PFSK-1 (cell line): ENCODE measurements around the gene NUDT8.

Experiments used
- FOXP2 ChIP-seq: optimal IDR thresholded peaks from 2 replicates; pipeline ENCODE3; 2011; ENCODE audit warnings: borderline replicate concordance, control low read depth, inconsistent platforms; ENCODE audit not compliant: insufficient read depth; ENCODE audit errors: extremely low read length, extremely low read depth
- POLR2AphosphoS5 ChIP-seq: IDR thresholded peaks from 2 replicates; pipeline ENCODE4 v1.6.1; 2012; ENCODE audit warnings: low read depth, mild to moderate bottlenecking, control low read depth, low read length, moderate library complexity
- SIN3A ChIP-seq: IDR thresholded peaks from 2 replicates; pipeline ENCODE4 v1.6.1; 2012; ENCODE audit warnings: mild to moderate bottlenecking, low read length, moderate library complexity, borderline replicate concordance; ENCODE audit not compliant: insufficient read depth
- TAF1 ChIP-seq: IDR thresholded peaks from 2 replicates; pipeline ENCODE4 v1.6.1; 2012; ENCODE audit warnings: low read length, control low read depth, borderline replicate concordance; ENCODE audit not compliant: insufficient read depth
- TF ChIP-seq, protein P1 (sequence below), 2 experiments: IDR thresholded peaks; 2 replicates each; pipeline versions ENCODE4 v1.6.1 to v1.8.0; 2011 to 2012; ENCODE audit warnings: low read depth in 2 of 2, low read length in 2 of 2, control low read depth in 1 of 2, inconsistent platforms in 1 of 2, mild to moderate bottlenecking in 1 of 2, moderate library complexity in 1 of 2; ENCODE audit not compliant: insufficient read depth in 1 of 2

NUDT8 gene

DNA sequence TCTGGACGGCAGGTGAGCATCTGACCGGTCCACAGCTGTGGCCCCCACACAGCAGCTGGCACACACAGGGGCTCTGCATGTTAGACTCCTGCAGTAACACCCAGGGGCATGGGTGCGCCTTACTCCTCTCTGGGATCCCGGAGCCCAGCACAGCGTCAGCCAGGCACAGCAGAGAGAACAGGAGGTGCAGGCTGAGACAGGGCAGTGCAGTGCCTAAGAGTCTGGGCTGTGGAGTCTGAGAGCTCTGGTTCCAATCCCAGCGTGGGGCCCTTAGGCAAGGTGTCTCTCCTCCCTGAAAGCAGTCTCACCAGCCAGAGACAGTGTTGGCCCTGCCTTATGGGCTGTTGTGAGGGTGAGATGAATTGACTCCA lies 2.3 kb downstream of the NUDT8 start:
- no peak for TF ChIP-seq FOXP2
- TF ChIP-seq POLR2AphosphoS5 = no peak
- no peak for TF ChIP-seq TAF1
- TF ChIP-seq SIN3A = no peak
- TF ChIP-seq, protein P1, sequence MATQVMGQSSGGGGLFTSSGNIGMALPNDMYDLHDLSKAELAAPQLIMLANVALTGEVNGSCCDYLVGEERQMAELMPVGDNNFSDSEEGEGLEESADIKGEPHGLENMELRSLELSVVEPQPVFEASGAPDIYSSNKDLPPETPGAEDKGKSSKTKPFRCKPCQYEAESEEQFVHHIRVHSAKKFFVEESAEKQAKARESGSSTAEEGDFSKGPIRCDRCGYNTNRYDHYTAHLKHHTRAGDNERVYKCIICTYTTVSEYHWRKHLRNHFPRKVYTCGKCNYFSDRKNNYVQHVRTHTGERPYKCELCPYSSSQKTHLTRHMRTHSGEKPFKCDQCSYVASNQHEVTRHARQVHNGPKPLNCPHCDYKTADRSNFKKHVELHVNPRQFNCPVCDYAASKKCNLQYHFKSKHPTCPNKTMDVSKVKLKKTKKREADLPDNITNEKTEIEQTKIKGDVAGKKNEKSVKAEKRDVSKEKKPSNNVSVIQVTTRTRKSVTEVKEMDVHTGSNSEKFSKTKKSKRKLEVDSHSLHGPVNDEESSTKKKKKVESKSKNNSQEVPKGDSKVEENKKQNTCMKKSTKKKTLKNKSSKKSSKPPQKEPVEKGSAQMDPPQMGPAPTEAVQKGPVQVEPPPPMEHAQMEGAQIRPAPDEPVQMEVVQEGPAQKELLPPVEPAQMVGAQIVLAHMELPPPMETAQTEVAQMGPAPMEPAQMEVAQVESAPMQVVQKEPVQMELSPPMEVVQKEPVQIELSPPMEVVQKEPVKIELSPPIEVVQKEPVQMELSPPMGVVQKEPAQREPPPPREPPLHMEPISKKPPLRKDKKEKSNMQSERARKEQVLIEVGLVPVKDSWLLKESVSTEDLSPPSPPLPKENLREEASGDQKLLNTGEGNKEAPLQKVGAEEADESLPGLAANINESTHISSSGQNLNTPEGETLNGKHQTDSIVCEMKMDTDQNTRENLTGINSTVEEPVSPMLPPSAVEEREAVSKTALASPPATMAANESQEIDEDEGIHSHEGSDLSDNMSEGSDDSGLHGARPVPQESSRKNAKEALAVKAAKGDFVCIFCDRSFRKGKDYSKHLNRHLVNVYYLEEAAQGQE (IDR thresholded peaks at IDR 0.05; ENCODE audit: insufficient read depth in 1 of 2, low read depth in 2 of 2, low read length in 2 of 2) = no peak

DNA sequence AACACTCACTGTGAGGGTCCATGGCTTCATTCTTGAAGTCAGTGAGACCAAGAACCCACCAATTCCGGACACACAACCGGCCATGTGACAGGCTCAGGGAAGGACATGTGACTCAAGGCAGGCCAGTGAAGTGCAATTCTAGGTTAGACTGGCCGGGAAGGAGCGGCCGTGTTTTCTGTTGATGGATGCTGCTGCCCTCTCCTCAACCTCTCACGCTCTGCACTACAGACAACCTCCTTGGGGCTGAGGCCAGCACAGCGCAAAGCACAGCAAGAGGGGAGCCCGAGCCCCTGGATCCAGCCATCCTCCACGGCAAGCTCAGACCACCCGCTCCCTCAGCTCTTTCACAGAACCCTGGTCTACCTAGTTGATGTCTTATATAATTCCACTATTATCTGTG lies 2.8 kb downstream of the NUDT8 start:
- no peak for TF ChIP-seq POLR2AphosphoS5
- TF ChIP-seq, protein P1 (IDR thresholded peaks at IDR 0.05; ENCODE audit: insufficient read depth in 1 of 2, low read depth in 2 of 2, low read length in 2 of 2) = no peak
- no peak for TF ChIP-seq TAF1
- no peak for TF ChIP-seq SIN3A
- no peak for TF ChIP-seq FOXP2

DNA sequence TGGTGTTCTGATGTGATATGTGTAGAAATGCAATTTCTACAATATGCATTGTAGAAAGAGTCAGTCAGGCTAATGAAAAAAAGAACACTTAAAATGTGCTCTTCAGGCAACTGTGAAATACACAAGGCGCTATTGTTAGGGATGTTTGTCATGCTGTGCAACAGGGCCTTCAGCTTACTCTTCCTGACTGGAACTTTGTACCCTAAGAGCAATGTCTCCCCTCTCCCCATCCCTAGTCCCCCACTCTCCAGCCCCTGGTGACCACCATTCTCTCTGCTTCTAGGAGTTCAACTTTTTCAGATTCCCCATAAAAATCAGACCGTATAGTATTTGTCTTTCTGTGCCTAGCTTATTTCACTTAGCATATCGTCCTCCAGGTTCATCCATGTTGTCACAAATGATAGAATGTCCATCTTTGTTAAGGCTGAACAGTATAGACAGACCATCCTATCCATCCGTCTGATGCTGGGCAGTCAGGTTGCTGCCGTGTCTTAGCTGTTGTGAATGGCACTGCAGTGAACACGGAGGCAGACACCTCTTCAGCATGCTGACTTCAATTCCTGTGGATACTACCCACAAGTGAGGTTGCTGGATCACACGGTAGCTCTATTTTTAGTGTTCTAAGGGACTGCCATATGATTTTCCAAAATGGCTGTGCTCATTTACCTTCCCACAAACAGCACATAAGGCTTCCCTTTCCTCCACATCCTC lies 12.3 kb downstream of the NUDT8 start:
- TF ChIP-seq FOXP2 = no peak
- TF ChIP-seq TAF1 = no peak
- TF ChIP-seq SIN3A = no peak
- TF ChIP-seq, protein P1 (IDR thresholded peaks at IDR 0.05; ENCODE audit: insufficient read depth in 1 of 2, low read depth in 2 of 2, low read length in 2 of 2) = no peak
- no peak for TF ChIP-seq POLR2AphosphoS5

DNA sequence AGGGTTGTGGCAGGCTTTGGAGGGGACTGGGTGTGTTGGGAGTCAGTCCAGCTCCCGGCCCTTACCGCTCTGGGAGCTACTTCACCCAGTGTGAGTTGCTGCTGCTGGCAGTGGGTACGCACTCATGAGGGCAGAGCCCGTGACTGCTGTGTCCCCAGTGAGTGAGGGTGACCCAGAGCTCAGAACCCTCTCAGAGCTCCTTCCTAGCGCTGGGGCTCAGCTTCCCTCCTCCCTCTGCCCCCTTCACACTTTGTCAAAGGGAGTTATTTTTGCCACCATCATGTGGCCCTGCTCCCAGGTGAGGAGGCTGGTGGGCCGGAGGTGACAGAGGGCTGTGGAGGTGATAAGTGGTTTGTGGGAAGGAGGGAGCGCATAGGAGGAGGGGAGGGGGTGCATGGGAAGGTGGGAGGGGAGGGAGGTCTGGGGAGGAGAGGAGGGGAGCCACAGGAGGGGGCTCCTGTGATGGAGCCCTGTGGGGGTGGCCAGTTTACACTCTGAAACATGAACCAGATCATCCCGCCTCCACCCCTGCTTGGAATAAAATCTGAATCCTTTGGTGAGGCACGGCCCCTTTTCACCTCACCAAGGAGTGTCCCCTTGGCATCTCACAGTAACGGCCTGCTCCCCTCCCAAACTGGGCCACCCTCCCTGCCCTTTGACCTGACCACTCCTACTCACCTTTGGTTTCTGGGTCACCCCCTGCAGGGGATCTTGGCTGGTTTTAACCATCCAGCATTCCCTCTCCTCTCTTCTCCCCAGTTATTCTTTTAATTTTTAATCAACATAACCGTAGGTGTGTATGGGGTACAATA lies 13.1 kb downstream of the NUDT8 start:
- TF ChIP-seq FOXP2 (no peak), POLR2AphosphoS5 (no peak), SIN3A (no peak), TAF1 (no peak)
- TF ChIP-seq, protein P1 (IDR thresholded peaks at IDR 0.05; ENCODE audit: insufficient read depth in 1 of 2, low read depth in 2 of 2, low read length in 2 of 2) = no peak
